DND-41 (cell line): ENCODE data around the gene CCBE1.
A peak's percentile ranks its signal among the peaks of the same experiment; 100 is the strongest.

ENCODE experiments used
- ATAC-seq: fragments of 200-7000 bp; cut with Tn5 transposase; 3 replicates; pipeline ENCODE4 v1.9.1; 2021; ENCODE audit warnings: low read depth; ENCODE audit not compliant: insufficient read depth
- DNase-seq: peaks from one replicate; pipeline ENCODE4 v3.0.0-alpha.2; 2020
- H2AFZ ChIP-seq: 2 replicates; pipeline ENCODE4 v1.6.0; 2012; ENCODE audit warnings: low read depth, low read length
- H3K27ac ChIP-seq: 2 replicates; pipeline ENCODE4 v1.5.1; 2012; ENCODE audit warnings: low read length, inconsistent platforms
- H3K27me3 ChIP-seq: fragments of 200-600 bp; sonication (generic); 2 replicates; pipeline ENCODE4 v1.6.0; 2012; ENCODE audit warnings: low read length, mild to moderate bottlenecking, inconsistent platforms; ENCODE audit not compliant: insufficient read depth, poor library complexity
- H3K36me3 ChIP-seq: 2 replicates; pipeline ENCODE4 v1.5.1; 2012; ENCODE audit warnings: low read length, inconsistent platforms; ENCODE audit not compliant: insufficient read depth
- H3K4me1 ChIP-seq: 2 replicates; pipeline ENCODE4 v1.5.1; 2012; ENCODE audit warnings: mild to moderate bottlenecking, low read length; ENCODE audit not compliant: insufficient read depth
- H3K4me2 ChIP-seq: 2 replicates; pipeline ENCODE4 v1.6.0; 2012; ENCODE audit warnings: mild to moderate bottlenecking, moderate library complexity, low read length, inconsistent platforms; ENCODE audit not compliant: insufficient read depth
- H3K4me3 ChIP-seq, 2 experiments: fragments of 200-600 bp in 1 of 2; shearing (Covaris generic) in 1 of 2; 2 replicates each; pipeline ENCODE4 v1.5.1; 2012 to 2016; ENCODE audit warnings: inconsistent platforms in 2 of 2, low read length in 2 of 2, mild to moderate bottlenecking in 2 of 2, low read depth in 1 of 2, moderate library complexity in 1 of 2
- H3K79me2 ChIP-seq: 2 replicates; pipeline ENCODE4 v1.6.0; 2012; ENCODE audit warnings: low read length, inconsistent platforms; ENCODE audit not compliant: insufficient read depth
- H3K9ac ChIP-seq: 2 replicates; pipeline ENCODE4 v1.6.0; 2012; ENCODE audit warnings: low read depth, mild to moderate bottlenecking, inconsistent platforms, low read length, moderate library complexity
- H3K9me3 ChIP-seq: 2 replicates; pipeline ENCODE4 v1.5.1; 2012; ENCODE audit warnings: low read length, moderate library complexity, mild to moderate bottlenecking, inconsistent platforms; ENCODE audit not compliant: insufficient read depth, severe bottlenecking
- H4K20me1 ChIP-seq: 2 replicates; pipeline ENCODE4 v1.6.0; 2012; ENCODE audit warnings: low read length; ENCODE audit not compliant: insufficient read depth
- CTCF ChIP-seq: IDR thresholded peaks from 2 replicates; pipeline ENCODE4 v1.5.1; 2012; ENCODE audit warnings: borderline replicate concordance, low read length, moderate library complexity, mild to moderate bottlenecking; ENCODE audit not compliant: poor library complexity, severe bottlenecking; ENCODE audit errors: extremely low read depth
- EZH2 ChIP-seq: IDR thresholded peaks from 3 replicates; pipeline ENCODE4 v1.6.1; 2012; ENCODE audit warnings: borderline replicate concordance, low read depth, mild to moderate bottlenecking, moderate library complexity, low read length, inconsistent platforms; ENCODE audit not compliant: severe bottlenecking

CCBE1 gene

DNA sequence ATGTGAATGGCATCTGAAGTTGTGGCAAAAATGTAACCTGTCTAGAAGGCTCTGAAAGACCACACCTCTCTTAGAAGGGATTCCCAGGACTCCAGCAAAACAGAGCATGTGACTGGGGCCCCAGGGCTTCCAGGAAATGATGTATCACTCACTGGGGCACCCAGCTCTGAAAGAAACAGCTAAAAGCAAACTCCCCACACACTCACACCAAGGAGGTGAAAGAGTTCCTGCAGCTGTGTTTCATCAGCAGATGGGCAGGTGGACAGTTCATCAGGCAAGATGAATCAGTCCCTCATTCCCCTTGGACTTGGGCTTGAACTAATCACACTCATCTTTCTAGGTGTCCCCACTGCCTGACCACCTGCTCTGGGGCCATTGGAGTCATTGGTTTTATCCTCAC lies 76.2 kb downstream of the CCBE1 start:
- Histone ChIP-seq H2AFZ (no peak overlapping the region), H3K36me3 (no peaks in the 10 kb centered on the region), H3K4me3 (no peak overlapping the region), H3K27me3 (no peaks in the 10 kb centered on the region), H3K79me2 (no peaks in the 10 kb centered on the region), H3K27ac (no peak overlapping the region), H3K4me2 (no peak overlapping the region), H4K20me1 (no peaks in the 10 kb centered on the region), H3K4me1 (peaks cover 7% of the 10 kb centered on the region), H3K9ac (no peak overlapping the region), H3K9me3 (no peaks in the 10 kb centered on the region)
- DNase-seq (peak; percentile 13), ATAC-seq (peak; percentile 55; the same call in 2 of the 3 replicates)
- no peak for TF ChIP-seq EZH2
- no peak for TF ChIP-seq CTCF

DNA sequence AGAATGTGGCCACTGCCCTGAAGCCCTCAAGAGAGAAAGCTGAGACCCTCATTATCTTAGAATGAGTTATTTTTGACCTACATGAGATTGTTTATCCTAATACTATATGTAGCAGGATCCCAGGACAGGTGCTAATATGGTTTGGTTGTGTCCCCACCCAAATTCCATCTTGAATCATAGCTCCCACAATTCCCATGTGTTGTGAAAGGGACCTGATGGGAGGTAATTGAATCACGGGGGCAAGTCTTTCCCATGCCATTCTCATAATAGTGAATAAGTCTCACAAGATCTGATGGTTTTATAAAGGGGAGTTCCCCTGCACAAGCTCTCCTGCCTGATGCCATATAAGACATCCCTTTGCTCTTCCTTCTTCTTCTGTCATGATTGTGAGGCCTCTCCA lies 76.8 kb downstream of the CCBE1 start:
- Histone ChIP-seq H3K79me2 (no peaks in the 10 kb centered on the region), H3K27ac (no peak overlapping the region), H3K9ac (no peak overlapping the region), H3K4me3 (no peak overlapping the region), H3K36me3 (no peaks in the 10 kb centered on the region), H3K4me2 (no peak overlapping the region), H3K27me3 (no peaks in the 10 kb centered on the region), H3K9me3 (no peaks in the 10 kb centered on the region), H2AFZ (no peak overlapping the region), H3K4me1 (peaks cover 7% of the 10 kb centered on the region), H4K20me1 (no peaks in the 10 kb centered on the region)
- ATAC-seq (no peak), DNase-seq (no peak)
- no peak for TF ChIP-seq EZH2
- TF ChIP-seq CTCF, result no peak

GRCh38 chr18:59619816-59620215 lies 77.4 kb downstream of the CCBE1 start:
- no peaks in the 10 kb centered on the region for H3K9me3 ChIP-seq
- H3K79me2 ChIP-seq, result no peaks in the 10 kb centered on the region
- H3K4me2 ChIP-seq, result no peak overlapping the region
- no peak overlapping the region for H3K27ac ChIP-seq
- no peak for TF ChIP-seq EZH2
- no peak for TF ChIP-seq CTCF
- no peaks in the 10 kb centered on the region for H4K20me1 ChIP-seq
- no peaks in the 10 kb centered on the region for H3K36me3 ChIP-seq
- no peak overlapping the region for H3K9ac ChIP-seq
- no peak overlapping the region for H2AFZ ChIP-seq
- DNase-seq (no peak), ATAC-seq (no peak)
- H3K27me3 ChIP-seq, result no peaks in the 10 kb centered on the region
- H3K4me1 ChIP-seq, result peaks cover 7% of the 10 kb centered on the region
- H3K4me3 ChIP-seq, result no peak overlapping the region

DNA sequence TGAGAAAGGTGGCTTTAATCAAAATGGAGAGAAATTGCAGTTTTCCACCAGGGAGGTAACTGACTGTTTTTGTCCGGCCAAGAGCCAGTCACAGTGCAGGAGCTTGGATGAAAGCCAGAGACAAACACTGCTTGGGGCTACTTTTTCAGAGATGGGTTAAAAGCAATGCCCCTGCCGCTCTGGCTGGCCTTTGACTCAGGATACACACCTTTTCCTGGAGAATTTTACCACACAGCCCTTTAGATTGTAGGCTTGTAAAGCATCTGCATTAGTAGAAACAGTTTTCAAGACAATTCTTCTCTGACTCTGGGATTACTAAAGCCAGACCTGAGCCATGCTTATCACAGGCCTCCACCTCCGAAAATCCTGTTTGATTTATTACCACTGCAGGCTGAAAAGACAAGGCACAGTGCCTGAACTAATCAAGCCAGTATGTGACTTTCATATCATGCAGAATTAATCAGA lies 79.7 kb downstream of the CCBE1 start:
- H3K36me3 ChIP-seq, result no peaks in the 10 kb centered on the region
- H3K9ac ChIP-seq, result no peak overlapping the region
- H3K9me3 ChIP-seq, result no peaks in the 10 kb centered on the region
- no peak overlapping the region for H2AFZ ChIP-seq
- no peak overlapping the region for H3K4me2 ChIP-seq
- no peak overlapping the region for H3K27ac ChIP-seq
- ATAC-seq (no peak), DNase-seq (no peak)
- H3K4me1 ChIP-seq, result peaks cover 8% of the 10 kb centered on the region
- TF ChIP-seq CTCF (no peak), EZH2 (no peak)
- H3K4me3 ChIP-seq, result no peak overlapping the region
- no peaks in the 10 kb centered on the region for H4K20me1 ChIP-seq
- H3K27me3 ChIP-seq, result no peaks in the 10 kb centered on the region
- no peaks in the 10 kb centered on the region for H3K79me2 ChIP-seq
